ENCODE results near the gene KLF13.

DNA sequence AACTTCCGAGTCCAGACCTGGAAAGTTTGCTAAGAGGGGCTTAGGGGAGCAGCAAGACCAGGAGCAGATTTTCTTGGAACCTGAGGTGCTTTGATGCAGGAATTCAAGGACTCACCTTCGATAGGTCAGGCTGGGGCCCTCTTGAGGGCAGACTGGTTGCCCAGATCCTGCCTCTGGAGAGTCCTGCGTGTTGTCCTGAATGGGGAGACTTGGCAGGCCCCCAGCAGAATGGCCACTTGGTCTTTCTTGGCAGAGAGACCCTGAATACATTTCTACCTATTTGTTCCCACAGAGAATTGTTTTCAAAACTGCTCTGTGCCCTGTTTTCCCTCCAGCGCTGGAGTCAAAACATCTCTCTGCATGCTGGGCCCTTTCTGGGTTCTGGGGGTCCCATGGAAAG, 4.2 kb downstream of the KLF13 start:
- TF ChIP-seq, protein P1, sequence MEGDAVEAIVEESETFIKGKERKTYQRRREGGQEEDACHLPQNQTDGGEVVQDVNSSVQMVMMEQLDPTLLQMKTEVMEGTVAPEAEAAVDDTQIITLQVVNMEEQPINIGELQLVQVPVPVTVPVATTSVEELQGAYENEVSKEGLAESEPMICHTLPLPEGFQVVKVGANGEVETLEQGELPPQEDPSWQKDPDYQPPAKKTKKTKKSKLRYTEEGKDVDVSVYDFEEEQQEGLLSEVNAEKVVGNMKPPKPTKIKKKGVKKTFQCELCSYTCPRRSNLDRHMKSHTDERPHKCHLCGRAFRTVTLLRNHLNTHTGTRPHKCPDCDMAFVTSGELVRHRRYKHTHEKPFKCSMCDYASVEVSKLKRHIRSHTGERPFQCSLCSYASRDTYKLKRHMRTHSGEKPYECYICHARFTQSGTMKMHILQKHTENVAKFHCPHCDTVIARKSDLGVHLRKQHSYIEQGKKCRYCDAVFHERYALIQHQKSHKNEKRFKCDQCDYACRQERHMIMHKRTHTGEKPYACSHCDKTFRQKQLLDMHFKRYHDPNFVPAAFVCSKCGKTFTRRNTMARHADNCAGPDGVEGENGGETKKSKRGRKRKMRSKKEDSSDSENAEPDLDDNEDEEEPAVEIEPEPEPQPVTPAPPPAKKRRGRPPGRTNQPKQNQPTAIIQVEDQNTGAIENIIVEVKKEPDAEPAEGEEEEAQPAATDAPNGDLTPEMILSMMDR (IDR thresholded peaks at IDR 0.05; ENCODE audit: low read depth, low read length, poor library complexity, severe bottlenecking) = no peak
- TF ChIP-seq EZH2phosphoT487 (IDR thresholded peaks at IDR 0.05; ENCODE audit: borderline replicate concordance, low read length) = no peak
